HEK293 (cell line): ENCODE measurements around the gene PRSS37.

Experiments
- CTCF ChIA-PET: fragments of 350-600 bp; formaldehyde crosslinking; extraction: SDS; loops from one replicate; lab custom pipeline; 2021; ENCODE audit warnings: antibody characterized with exemption; lab: Yijun Ruan, JAX
- POLR2A ChIA-PET: fragments of 300-600 bp; formaldehyde crosslinking; extraction: SDS; loops from one replicate; lab custom pipeline; 2020; ENCODE audit warnings: antibody characterized with exemption, inconsistent platforms; lab: Yijun Ruan, JAX
- H3K27ac ChIP-seq: fragments of 200-500 bp; sonication (Bioruptor generic); 2 replicates; pipeline ENCODE4 v1.5.1; 2014; ENCODE audit warnings: low read depth, low read length, control low read depth, inconsistent platforms; ENCODE audit errors: extremely low read depth
- H3K36me3 ChIP-seq, 2 experiments: fragments of 200-500 bp in 1 of 2; sonication (Bioruptor generic) in 1 of 2; 1 replicate in 1 of 2; 2 replicates in 1 of 2; pipeline ENCODE4 v1.5.1; 2014 to 2017; ENCODE audit warnings: inconsistent platforms in 2 of 2, low read length in 2 of 2; ENCODE audit not compliant: control insufficient read depth in 2 of 2, insufficient read depth in 1 of 2
- H3K4me1 ChIP-seq: fragments of 200-500 bp; sonication (Bioruptor generic); 2 replicates; pipeline ENCODE4 v1.5.1; 2014; ENCODE audit warnings: mild to moderate bottlenecking, low read length, inconsistent platforms; ENCODE audit not compliant: control insufficient read depth, insufficient read depth
- H3K4me3 ChIP-seq: 2 replicates; pipeline ENCODE4 v1.5.1; 2011; ENCODE audit warnings: low read depth, mild to moderate bottlenecking, control low read depth, low read length, moderate library complexity
- H3K9me3 ChIP-seq: fragments of 200-500 bp; sonication (Bioruptor generic); 2 replicates; pipeline ENCODE4 v1.5.1; 2014; ENCODE audit warnings: low read depth, low read length, inconsistent platforms; ENCODE audit not compliant: control insufficient read depth, insufficient read depth
- MYNN ChIP-seq: fragments of 450-650 bp; formaldehyde crosslinking; IDR thresholded peaks from 2 replicates; pipeline ENCODE4 v1.5.1; 2016; ENCODE audit warnings: missing biosample characterization, missing genetic modification characterization, borderline replicate concordance
- OSR2 ChIP-seq: fragments of 450-650 bp; formaldehyde crosslinking; IDR thresholded peaks from 2 replicates; pipeline ENCODE4 v1.5.1; 2016; ENCODE audit warnings: missing biosample characterization, missing genetic modification characterization
- YY1 ChIP-seq: fragments of 450-650 bp; formaldehyde crosslinking; IDR thresholded peaks from 2 replicates; pipeline ENCODE4 v1.5.1; 2018; ENCODE audit warnings: missing biosample characterization, missing genetic modification characterization
- ZBTB20 ChIP-seq: fragments of 450-650 bp; formaldehyde crosslinking; IDR thresholded peaks from 2 replicates; pipeline ENCODE4 v1.5.1; 2016; ENCODE audit warnings: missing biosample characterization, missing genetic modification characterization
- ZFP41 ChIP-seq: fragments of 450-650 bp; formaldehyde crosslinking; IDR thresholded peaks from 2 replicates; pipeline ENCODE4 v1.5.1; 2016; ENCODE audit warnings: missing biosample characterization, missing genetic modification characterization, borderline replicate concordance
- ZIC2 ChIP-seq: fragments of 450-650 bp; formaldehyde crosslinking; IDR thresholded peaks from 2 replicates; pipeline ENCODE4 v1.5.1; 2016; ENCODE audit warnings: missing biosample characterization, missing genetic modification characterization
- ZNF10 ChIP-seq: fragments of 450-650 bp; formaldehyde crosslinking; IDR thresholded peaks from 2 replicates; pipeline ENCODE4 v1.5.1; 2017; ENCODE audit warnings: missing biosample characterization, missing genetic modification characterization
- ZNF169 ChIP-seq: fragments of 450-650 bp; formaldehyde crosslinking; IDR thresholded peaks from 2 replicates; pipeline ENCODE4 v1.5.1; 2016; ENCODE audit warnings: missing biosample characterization, missing genetic modification characterization
- ZNF184 ChIP-seq: fragments of 450-650 bp; IDR thresholded peaks from 2 replicates; pipeline ENCODE4 v1.5.1; 2018; ENCODE audit warnings: missing biosample characterization, mild to moderate bottlenecking, missing genetic modification characterization
- ZNF223 ChIP-seq: fragments of 450-650 bp; formaldehyde crosslinking; IDR thresholded peaks from 2 replicates; pipeline ENCODE4 v1.5.1; 2016; ENCODE audit warnings: missing biosample characterization, missing genetic modification characterization
- ZNF274 ChIP-seq, 2 experiments: fragments of 200-500 bp in 1 of 2; fragments of 450-650 bp in 1 of 2; sonication (Bioruptor generic) in 1 of 2; formaldehyde crosslinking in 1 of 2; IDR thresholded peaks; 2 replicates each; pipeline versions ENCODE4 v1.5.1 to v1.6.1; 2014 to 2016; ENCODE audit warnings: borderline replicate concordance in 1 of 2, inconsistent platforms in 1 of 2, low read length in 1 of 2, missing biosample characterization in 1 of 2, missing genetic modification characterization in 1 of 2
- ZNF302 ChIP-seq: fragments of 450-650 bp; formaldehyde crosslinking; IDR thresholded peaks from 2 replicates; pipeline ENCODE4 v1.5.1; 2016; ENCODE audit warnings: missing biosample characterization, missing genetic modification characterization, low read depth
- ZNF335 ChIP-seq: fragments of 450-650 bp; formaldehyde crosslinking; conservative IDR thresholded peaks from 2 replicates; pipeline ENCODE4 v1.5.1; 2016; ENCODE audit warnings: missing biosample characterization, missing genetic modification characterization
- ZNF394 ChIP-seq: fragments of 450-650 bp; formaldehyde crosslinking; IDR thresholded peaks from 2 replicates; pipeline ENCODE4 v1.5.1; 2016; ENCODE audit warnings: missing biosample characterization, missing genetic modification characterization, mild to moderate bottlenecking, moderate library complexity, borderline replicate concordance
- ZNF548 ChIP-seq: fragments of 450-650 bp; formaldehyde crosslinking; IDR thresholded peaks from 2 replicates; pipeline ENCODE4 v1.5.1; 2016; ENCODE audit warnings: missing biosample characterization, missing genetic modification characterization
- ZNF571 ChIP-seq: fragments of 450-650 bp; formaldehyde crosslinking; IDR thresholded peaks from 2 replicates; pipeline ENCODE4 v1.5.0; 2017; ENCODE audit warnings: missing biosample characterization, missing genetic modification characterization
- ZNF596 ChIP-seq: fragments of 450-650 bp; IDR thresholded peaks from 2 replicates; pipeline ENCODE4 v1.5.0; 2018; ENCODE audit warnings: missing biosample characterization, mild to moderate bottlenecking, missing genetic modification characterization, moderate library complexity
- ZNF658 ChIP-seq: fragments of 450-650 bp; formaldehyde crosslinking; IDR thresholded peaks from 2 replicates; pipeline ENCODE4; 2016; ENCODE audit warnings: missing biosample characterization, missing genetic modification characterization
- ZNF701 ChIP-seq: fragments of 450-650 bp; formaldehyde crosslinking; IDR thresholded peaks from 2 replicates; pipeline ENCODE4 v1.5.1; 2016; ENCODE audit warnings: missing biosample characterization, missing genetic modification characterization
- ZNF707 ChIP-seq: fragments of 450-650 bp; formaldehyde crosslinking; IDR thresholded peaks from 2 replicates; pipeline ENCODE4 v1.5.1; 2016; ENCODE audit warnings: missing biosample characterization, missing genetic modification characterization
- TF ChIP-seq, protein P1 (sequence below): fragments of 450-650 bp; formaldehyde crosslinking; IDR thresholded peaks from 2 replicates; pipeline ENCODE4 v1.5.1; 2016; ENCODE audit warnings: missing biosample characterization, missing genetic modification characterization
- TF ChIP-seq, protein P2 (sequence below): fragments of 450-650 bp; formaldehyde crosslinking; IDR thresholded peaks from 2 replicates; pipeline ENCODE4 v1.5.1; 2016; ENCODE audit warnings: missing biosample characterization, missing genetic modification characterization
- TF ChIP-seq, protein P3 (sequence below): fragments of 450-650 bp; formaldehyde crosslinking; IDR thresholded peaks from 2 replicates; pipeline ENCODE4 v1.5.1; 2016; ENCODE audit warnings: missing biosample characterization, missing genetic modification characterization
- TF ChIP-seq, protein P4 (sequence below): fragments of 450-650 bp; formaldehyde crosslinking; IDR thresholded peaks from 2 replicates; pipeline ENCODE4; 2016; ENCODE audit warnings: missing biosample characterization, missing genetic modification characterization
- TF ChIP-seq, protein P5 (sequence below): fragments of 450-650 bp; formaldehyde crosslinking; IDR thresholded peaks from 2 replicates; pipeline ENCODE4 v1.5.1; 2016; ENCODE audit warnings: missing biosample characterization, missing genetic modification characterization

Gene PRSS37

DNA sequence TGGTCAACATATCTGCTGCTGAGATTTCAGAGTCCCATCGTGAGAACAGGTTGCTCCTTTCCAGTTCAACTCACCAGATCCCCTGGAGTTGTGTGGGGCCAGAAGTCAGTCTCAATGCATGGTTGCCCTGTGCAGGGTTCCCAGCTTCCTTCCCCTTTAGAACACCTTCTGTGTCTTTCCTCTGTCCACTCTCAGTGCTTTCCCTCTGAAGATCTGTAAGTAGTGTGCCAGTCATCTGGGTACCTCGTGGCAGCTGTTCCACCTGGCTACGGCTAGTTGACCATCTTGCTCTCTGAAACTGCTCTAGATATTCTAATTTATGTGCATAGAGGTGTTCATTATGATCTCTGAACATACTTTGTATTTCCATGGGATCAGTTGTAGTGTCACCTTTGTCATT lies 36.1 kb upstream of the PRSS37 start:
- H3K36me3 ChIP-seq: no peaks in the 10 kb centered on the region
- H3K9me3 ChIP-seq: no peaks in the 10 kb centered on the region
- ChIA-PET POLR2A (no interaction called here), CTCF (no interaction called here)
- TF ChIP-seq ZFP41 (no peak), ZNF701 (no peak), ZIC2 (tag by site-specific recombination) (no peak), ZNF596 (no peak), ZNF184 (tag by site-specific recombination) (no peak), MYNN (tag by site-specific recombination) (no peak), ZNF223 (tag by site-specific recombination) (no peak), ZNF707 (tag by site-specific recombination) (no peak)
- TF ChIP-seq, protein P1, sequence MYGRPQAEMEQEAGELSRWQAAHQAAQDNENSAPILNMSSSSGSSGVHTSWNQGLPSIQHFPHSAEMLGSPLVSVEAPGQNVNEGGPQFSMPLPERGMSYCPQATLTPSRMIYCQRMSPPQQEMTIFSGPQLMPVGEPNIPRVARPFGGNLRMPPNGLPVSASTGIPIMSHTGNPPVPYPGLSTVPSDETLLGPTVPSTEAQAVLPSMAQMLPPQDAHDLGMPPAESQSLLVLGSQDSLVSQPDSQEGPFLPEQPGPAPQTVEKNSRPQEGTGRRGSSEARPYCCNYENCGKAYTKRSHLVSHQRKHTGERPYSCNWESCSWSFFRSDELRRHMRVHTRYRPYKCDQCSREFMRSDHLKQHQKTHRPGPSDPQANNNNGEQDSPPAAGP: no peak
- no peak overlapping the region for H3K27ac ChIP-seq
- no peaks in the 10 kb centered on the region for H3K4me1 ChIP-seq
- H3K4me3 ChIP-seq: no peak overlapping the region

DNA sequence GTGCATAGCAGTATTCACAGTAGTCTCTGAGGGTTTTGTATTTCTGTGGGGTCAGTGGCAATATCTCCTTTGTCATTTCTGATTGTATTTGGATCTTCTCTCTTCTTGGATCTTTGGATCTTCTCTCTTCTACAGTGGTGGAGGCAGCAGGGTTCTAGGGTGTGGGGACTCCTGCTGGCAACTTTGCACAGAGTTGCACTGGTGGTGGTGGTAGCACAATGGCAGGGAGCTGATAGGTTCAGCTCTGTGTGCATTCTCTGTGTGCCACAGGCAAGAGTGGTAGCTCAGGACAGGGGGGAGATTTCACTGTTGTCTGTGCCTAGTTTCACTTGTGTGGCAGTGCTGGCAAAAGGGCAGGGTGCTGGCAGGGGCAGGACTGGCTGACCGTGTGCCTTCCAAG lies 35.1 kb upstream of the PRSS37 start:
- no peaks in the 10 kb centered on the region for H3K36me3 ChIP-seq
- TF ChIP-seq ZNF169 (tag by site-specific recombination) (no peak), ZNF274 (IDR thresholded peaks at IDR 0.05; ENCODE audit: low read length) (no peak), ZNF274 (tag by site-specific recombination; IDR thresholded peaks at IDR 0.05; ENCODE audit: borderline replicate concordance) (no peak), ZNF302 (tag by site-specific recombination) (no peak), YY1 (tag by site-specific recombination) (no peak), ZNF571 (tag by site-specific recombination) (no peak), ZBTB20 (tag by site-specific recombination) (no peak), ZNF658 (tag by site-specific recombination) (no peak), ZNF10 (no peak), ZNF335 (tag by site-specific recombination) (no peak), ZNF394 (tag by site-specific recombination) (no peak), ZNF548 (no peak), OSR2 (tag by site-specific recombination) (no peak)
- TF ChIP-seq, protein P2, sequence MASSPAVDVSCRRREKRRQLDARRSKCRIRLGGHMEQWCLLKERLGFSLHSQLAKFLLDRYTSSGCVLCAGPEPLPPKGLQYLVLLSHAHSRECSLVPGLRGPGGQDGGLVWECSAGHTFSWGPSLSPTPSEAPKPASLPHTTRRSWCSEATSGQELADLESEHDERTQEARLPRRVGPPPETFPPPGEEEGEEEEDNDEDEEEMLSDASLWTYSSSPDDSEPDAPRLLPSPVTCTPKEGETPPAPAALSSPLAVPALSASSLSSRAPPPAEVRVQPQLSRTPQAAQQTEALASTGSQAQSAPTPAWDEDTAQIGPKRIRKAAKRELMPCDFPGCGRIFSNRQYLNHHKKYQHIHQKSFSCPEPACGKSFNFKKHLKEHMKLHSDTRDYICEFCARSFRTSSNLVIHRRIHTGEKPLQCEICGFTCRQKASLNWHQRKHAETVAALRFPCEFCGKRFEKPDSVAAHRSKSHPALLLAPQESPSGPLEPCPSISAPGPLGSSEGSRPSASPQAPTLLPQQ (tag by site-specific recombination): no peak
- TF ChIP-seq, protein P3, sequence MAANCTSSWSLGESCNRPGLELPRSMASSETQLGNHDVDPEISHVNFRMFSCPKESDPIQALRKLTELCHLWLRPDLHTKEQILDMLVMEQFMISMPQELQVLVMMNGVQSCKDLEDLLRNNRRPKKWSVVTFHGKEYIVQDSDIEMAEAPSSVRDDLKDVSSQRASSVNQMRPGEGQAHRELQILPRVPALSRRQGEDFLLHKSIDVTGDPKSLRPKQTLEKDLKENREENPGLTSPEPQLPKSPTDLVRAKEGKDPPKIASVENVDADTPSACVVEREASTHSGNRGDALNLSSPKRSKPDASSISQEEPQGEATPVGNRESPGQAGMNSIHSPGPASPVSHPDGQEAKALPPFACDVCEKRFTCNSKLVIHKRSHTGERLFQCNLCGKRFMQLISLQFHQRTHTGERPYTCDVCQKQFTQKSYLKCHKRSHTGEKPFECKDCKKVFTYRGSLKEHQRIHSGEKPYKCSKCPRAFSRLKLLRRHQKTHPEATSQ (tag by site-specific recombination): no peak
- TF ChIP-seq, protein P4, sequence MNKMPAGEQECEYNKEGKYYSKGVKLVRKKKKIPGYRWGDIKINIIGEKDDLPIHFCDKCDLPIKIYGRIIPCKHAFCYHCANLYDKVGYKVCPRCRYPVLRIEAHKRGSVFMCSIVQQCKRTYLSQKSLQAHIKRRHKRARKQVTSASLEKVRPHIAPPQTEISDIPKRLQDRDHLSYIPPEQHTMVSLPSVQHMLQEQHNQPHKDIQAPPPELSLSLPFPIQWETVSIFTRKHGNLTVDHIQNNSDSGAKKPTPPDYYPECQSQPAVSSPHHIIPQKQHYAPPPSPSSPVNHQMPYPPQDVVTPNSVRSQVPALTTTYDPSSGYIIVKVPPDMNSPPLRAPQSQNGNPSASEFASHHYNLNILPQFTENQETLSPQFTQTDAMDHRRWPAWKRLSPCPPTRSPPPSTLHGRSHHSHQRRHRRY (tag by site-specific recombination): no peak
- TF ChIP-seq, protein P5, sequence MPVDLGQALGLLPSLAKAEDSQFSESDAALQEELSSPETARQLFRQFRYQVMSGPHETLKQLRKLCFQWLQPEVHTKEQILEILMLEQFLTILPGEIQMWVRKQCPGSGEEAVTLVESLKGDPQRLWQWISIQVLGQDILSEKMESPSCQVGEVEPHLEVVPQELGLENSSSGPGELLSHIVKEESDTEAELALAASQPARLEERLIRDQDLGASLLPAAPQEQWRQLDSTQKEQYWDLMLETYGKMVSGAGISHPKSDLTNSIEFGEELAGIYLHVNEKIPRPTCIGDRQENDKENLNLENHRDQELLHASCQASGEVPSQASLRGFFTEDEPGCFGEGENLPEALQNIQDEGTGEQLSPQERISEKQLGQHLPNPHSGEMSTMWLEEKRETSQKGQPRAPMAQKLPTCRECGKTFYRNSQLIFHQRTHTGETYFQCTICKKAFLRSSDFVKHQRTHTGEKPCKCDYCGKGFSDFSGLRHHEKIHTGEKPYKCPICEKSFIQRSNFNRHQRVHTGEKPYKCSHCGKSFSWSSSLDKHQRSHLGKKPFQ (tag by site-specific recombination): no peak
- H3K4me3 ChIP-seq: no peak overlapping the region
- H3K27ac ChIP-seq: no peak overlapping the region
- POLR2A ChIA-PET: no interaction called here
- H3K4me1 ChIP-seq: no peaks in the 10 kb centered on the region
- CTCF ChIA-PET: no interaction called here
- no peaks in the 10 kb centered on the region for H3K9me3 ChIP-seq
